NCI-H69 (cell line): ENCODE results near the gene SRA1.
A peak's percentile ranks its signal among the peaks of the same experiment; 100 is the strongest.

ENCODE experiments used
- DNase-seq: peaks from one replicate; lab custom pipeline; 2025; lab: John Stamatoyannopoulos, UW

The SRA1 gene

GRCh38 chr5:140570488-140570887 lies 13.2 kb upstream of the SRA1 start:
- no peak for DNase-seq

- no peak for DNase-seq
These were observed 12.8 kb upstream of the SRA1 start for GRCh38 chr5:140570058-140570457.

GRCh38 chr5:140569197-140569596 lies 11.9 kb upstream of the SRA1 start:
- DNase-seq = no peak

GRCh38 chr5:140568443-140569063 lies 11.3 kb upstream of the SRA1 start:
- no peak for DNase-seq

GRCh38 chr5:140567871-140568270 lies 10.6 kb upstream of the SRA1 start:
- DNase-seq = no peak

GRCh38 chr5:140567136-140567818 lies 10.0 kb upstream of the SRA1 start:
- no peak for DNase-seq

GRCh38 chr5:140566665-140567064 lies 9.4 kb upstream of the SRA1 start:
- no peak for DNase-seq

- no peak for DNase-seq
These were observed 8.5 kb upstream of the SRA1 start for GRCh38 chr5:140565780-140566095.

GRCh38 chr5:140565024-140565779 lies 7.9 kb upstream of the SRA1 start:
- DNase-seq = peak; percentile 25

GRCh38 chr5:140564196-140565023 lies 7.1 kb upstream of the SRA1 start, which contains the start of the genes APBB3 and SLC35A4:
Gene APBB3 (minus strand): TSS chr5:140564598. CDS start chr5:140564245, 353 bp downstream.
Gene SLC35A4 (plus strand): TSS chr5:140564828. CDS start chr5:140567170, 2,342 bp downstream.
- DNase-seq = peak; percentile 99

- peak; percentile 45 for DNase-seq
These were observed 6.3 kb upstream of the SRA1 start for GRCh38 chr5:140563596-140563995.

- DNase-seq = no peak
These were observed 4.7 kb upstream of the SRA1 start for GRCh38 chr5:140561753-140562523.

GRCh38 chr5:140560227-140560626 lies 3.0 kb upstream of the SRA1 start:
- no peak for DNase-seq

GRCh38 chr5:140558542-140558941 lies 1.3 kb upstream of the SRA1 start:
- DNase-seq = no peak

- no peak for DNase-seq
These were observed 692 bp upstream of the SRA1 start for GRCh38 chr5:140557965-140558364.

GRCh38 chr5:140556438-140556837 lies 835 bp downstream of the SRA1 start:
- DNase-seq = peak; percentile 31

- DNase-seq = no peak
These were observed 1.4 kb downstream of the SRA1 start for GRCh38 chr5:140555747-140556312.

GRCh38 chr5:140554454-140554853 lies 2.8 kb downstream of the SRA1 start:
- DNase-seq = no peak

- DNase-seq = no peak
These were observed 3.6 kb downstream of the SRA1 start for GRCh38 chr5:140553657-140554056.

GRCh38 chr5:140551872-140552271 lies 5.4 kb downstream of the SRA1 start:
- no peak for DNase-seq
